ENCODE results near the gene EEF1AKMT3. TPM values are rescaled to one million over a fixed set of nuclear protein-coding genes. Genes with fewer than 3 reads are reported as not detected.

EEF1AKMT3 gene
- total RNA-seq, 1 donor = 1.7 TPM

GRCh38 chr12:57740656-57741412 is 31.6 kb upstream of the EEF1AKMT3 start:
- peaks cover 53% of the 10 kb centered on the region for H3K4me1 ChIP-seq (ENCODE audit: insufficient read depth, low read length)
- peak overlapping the region; percentile 59 for H3K4me3 ChIP-seq (ENCODE audit: low read length)
- no peaks in the 10 kb centered on the region for H3K9me3 ChIP-seq (ENCODE audit: low read depth, low read length)
- H3K27me3 ChIP-seq (ENCODE audit: insufficient read depth, low read length) = no peaks in the 10 kb centered on the region

- Histone ChIP-seq H3K9me3 (ENCODE audit: low read depth, low read length) (no peaks in the 10 kb centered on the region), H3K27me3 (ENCODE audit: insufficient read depth, low read length) (no peaks in the 10 kb centered on the region), H3K4me3 (ENCODE audit: low read length) (peak overlapping the region; percentile 59), H3K4me1 (ENCODE audit: insufficient read depth, low read length) (peaks cover 58% of the 10 kb centered on the region)
These were observed 31.0 kb upstream of the EEF1AKMT3 start for GRCh38 chr12:57741413-57741789.

- peak overlapping the region; percentile 59 for H3K4me3 ChIP-seq (ENCODE audit: low read length)
- no peaks in the 10 kb centered on the region for H3K27me3 ChIP-seq (ENCODE audit: insufficient read depth, low read length)
- peaks cover 58% of the 10 kb centered on the region for H3K4me1 ChIP-seq (ENCODE audit: insufficient read depth, low read length)
- no peaks in the 10 kb centered on the region for H3K9me3 ChIP-seq (ENCODE audit: low read depth, low read length)
These were observed 30.3 kb upstream of the EEF1AKMT3 start for GRCh38 chr12:57741844-57742738.

DNA sequence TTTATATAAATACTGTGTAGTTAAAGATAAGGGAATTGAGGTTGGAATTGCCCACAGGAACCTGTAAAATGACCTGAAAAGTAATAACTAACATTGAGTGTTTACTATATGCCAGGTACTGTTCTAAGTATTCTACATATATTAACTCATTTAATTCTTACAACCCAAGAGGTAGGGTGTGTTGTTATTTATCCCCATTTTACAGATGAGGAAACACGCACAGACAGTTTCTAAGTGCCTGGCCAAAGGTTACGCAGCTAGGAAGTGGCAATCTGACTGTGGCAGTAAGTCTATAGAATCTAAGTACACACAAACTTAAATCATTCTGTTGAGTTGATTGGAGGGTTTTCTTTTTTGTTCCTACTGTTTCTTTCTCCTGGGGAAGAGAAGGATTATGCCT is 28.6 kb upstream of the EEF1AKMT3 start:
- Histone ChIP-seq H3K9me3 (ENCODE audit: low read depth, low read length) (no peaks in the 10 kb centered on the region), H3K4me1 (ENCODE audit: insufficient read depth, low read length) (peaks cover 58% of the 10 kb centered on the region), H3K4me3 (ENCODE audit: low read length) (no peak overlapping the region), H3K27me3 (ENCODE audit: insufficient read depth, low read length) (no peaks in the 10 kb centered on the region)

- H3K9me3 ChIP-seq (ENCODE audit: low read depth, low read length) = no peaks in the 10 kb centered on the region
- H3K4me1 ChIP-seq (ENCODE audit: insufficient read depth, low read length) = peaks cover 54% of the 10 kb centered on the region
These were observed 28.1 kb upstream of the EEF1AKMT3 start for GRCh38 chr12:57744194-57744776.

GRCh38 chr12:57744777-57745484 is 27.5 kb upstream of the EEF1AKMT3 start, which contains the start of gene TSPAN31:
Gene TSPAN31, plus strand, starts transcription at chr12:57745039. Its CDS starts 116 bp downstream, at chr12:57745155.
- Histone ChIP-seq H3K4me1 (ENCODE audit: insufficient read depth, low read length) (peaks cover 48% of the 10 kb centered on the region), H3K9me3 (ENCODE audit: low read depth, low read length) (no peaks in the 10 kb centered on the region), H3K27me3 (ENCODE audit: insufficient read depth, low read length) (no peaks in the 10 kb centered on the region), H3K4me3 (ENCODE audit: low read length) (peak within 1 kb of the TSS; percentile 78)

More at GRCh38 chr12:57744194-57744776, 28.1 kb upstream of the EEF1AKMT3 start:
- H3K4me3 ChIP-seq (ENCODE audit: low read length) = peak overlapping the region; percentile 78
- no peaks in the 10 kb centered on the region for H3K27me3 ChIP-seq (ENCODE audit: insufficient read depth, low read length)

GRCh38 chr12:57745485-57745881 is 26.9 kb upstream of the EEF1AKMT3 start:
- H3K9me3 ChIP-seq (ENCODE audit: low read depth, low read length) = no peaks in the 10 kb centered on the region
- H3K27me3 ChIP-seq (ENCODE audit: insufficient read depth, low read length) = no peaks in the 10 kb centered on the region
- H3K4me1 ChIP-seq (ENCODE audit: insufficient read depth, low read length) = peaks cover 42% of the 10 kb centered on the region
- peak overlapping the region; percentile 78 for H3K4me3 ChIP-seq (ENCODE audit: low read length)

DNA sequence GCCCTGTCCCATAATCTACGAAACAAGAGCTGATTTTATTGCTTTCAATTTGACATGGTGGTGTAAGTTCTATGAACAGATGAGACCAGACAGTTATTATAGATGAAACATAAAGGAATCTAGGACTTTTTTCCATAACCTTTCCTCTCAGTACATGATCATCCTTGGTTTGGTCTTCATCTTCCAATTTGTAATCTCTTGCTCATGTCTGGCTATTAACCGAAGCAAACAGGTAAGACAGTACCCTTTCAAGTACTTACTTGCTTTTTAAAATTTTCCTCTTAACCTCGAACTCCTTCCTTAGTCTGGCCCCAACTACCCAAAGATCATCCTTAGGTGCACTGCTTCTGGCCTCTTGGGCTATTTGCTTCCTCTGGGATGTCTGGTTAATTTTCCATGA is 26.4 kb upstream of the EEF1AKMT3 start:
- Histone ChIP-seq H3K9me3 (ENCODE audit: low read depth, low read length) (no peaks in the 10 kb centered on the region), H3K4me3 (ENCODE audit: low read length) (no peak overlapping the region), H3K27me3 (ENCODE audit: insufficient read depth, low read length) (no peaks in the 10 kb centered on the region), H3K4me1 (ENCODE audit: insufficient read depth, low read length) (peaks cover 42% of the 10 kb centered on the region)

DNA sequence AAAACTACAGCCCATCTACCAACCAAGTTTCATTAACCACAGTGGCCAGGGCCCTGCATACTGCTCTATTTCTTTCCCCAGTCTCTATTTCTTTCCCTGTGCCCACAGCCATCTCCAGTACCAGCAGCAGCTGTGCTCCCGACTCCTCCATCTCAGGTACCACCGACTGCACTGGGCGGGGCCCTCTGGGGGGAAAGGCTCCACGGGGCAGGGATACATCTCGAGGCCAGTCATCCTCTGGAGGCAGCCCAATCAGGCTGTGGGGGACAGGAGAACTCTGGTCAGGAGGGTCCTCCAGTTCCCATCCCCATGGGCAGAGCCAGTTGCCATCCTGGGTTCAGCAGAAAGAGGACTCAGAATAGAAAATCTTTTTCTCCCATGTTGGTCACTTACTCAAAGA is 23.4 kb upstream of the EEF1AKMT3 start:
- H3K4me1 ChIP-seq (ENCODE audit: insufficient read depth, low read length) = peaks cover 50% of the 10 kb centered on the region

DNA sequence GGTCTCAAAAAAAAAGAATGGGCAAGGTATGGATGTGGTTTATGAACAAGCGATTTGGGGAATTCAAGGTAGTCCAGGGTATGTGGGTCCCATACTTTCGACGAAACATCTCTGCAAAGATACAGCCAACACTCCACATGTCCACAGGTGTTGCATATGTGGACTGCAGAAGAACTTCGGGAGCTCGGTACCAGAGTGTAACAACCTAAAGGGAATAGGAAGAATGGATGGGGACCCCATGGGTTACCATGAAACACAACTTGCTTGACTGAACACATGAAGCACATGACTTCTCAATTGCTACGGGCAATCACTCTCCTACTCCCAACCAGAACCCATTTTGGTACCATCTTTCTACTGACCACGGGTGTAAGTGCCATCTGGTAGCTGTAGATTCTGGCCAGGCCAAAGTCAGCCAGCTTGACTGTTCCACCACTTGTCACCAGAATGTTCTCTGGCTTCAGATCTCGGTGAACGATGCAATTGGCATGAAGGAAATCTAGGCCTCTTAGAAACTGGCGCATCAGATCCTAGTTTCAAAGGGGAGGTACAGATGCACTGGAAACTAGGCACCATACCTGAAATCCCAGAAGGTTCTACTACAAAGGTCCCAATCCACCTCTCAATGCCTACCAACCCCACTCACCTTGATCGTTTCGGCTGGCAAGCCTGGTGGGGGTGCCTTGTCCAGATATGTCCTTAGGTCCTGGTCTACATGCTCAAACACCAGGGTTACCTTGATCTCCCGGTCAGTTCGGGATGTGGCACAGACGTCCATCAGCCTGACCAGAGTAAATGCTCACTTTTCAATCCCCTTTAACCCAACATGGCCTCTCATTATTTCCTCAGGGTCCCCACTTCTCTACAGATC is 21.6 kb upstream of the EEF1AKMT3 start:
- Histone ChIP-seq H3K27me3 (ENCODE audit: insufficient read depth, low read length) (no peaks in the 10 kb centered on the region), H3K4me1 (ENCODE audit: insufficient read depth, low read length) (peaks cover 46% of the 10 kb centered on the region), H3K9me3 (ENCODE audit: low read depth, low read length) (no peaks in the 10 kb centered on the region), H3K4me3 (ENCODE audit: low read length) (peak overlapping the region; percentile 72)

More for the DNA sequence above, 23.4 kb upstream of the EEF1AKMT3 start:
- Histone ChIP-seq H3K4me3 (ENCODE audit: low read length) (no peak overlapping the region), H3K27me3 (ENCODE audit: insufficient read depth, low read length) (no peaks in the 10 kb centered on the region), H3K9me3 (ENCODE audit: low read depth, low read length) (no peaks in the 10 kb centered on the region)

DNA sequence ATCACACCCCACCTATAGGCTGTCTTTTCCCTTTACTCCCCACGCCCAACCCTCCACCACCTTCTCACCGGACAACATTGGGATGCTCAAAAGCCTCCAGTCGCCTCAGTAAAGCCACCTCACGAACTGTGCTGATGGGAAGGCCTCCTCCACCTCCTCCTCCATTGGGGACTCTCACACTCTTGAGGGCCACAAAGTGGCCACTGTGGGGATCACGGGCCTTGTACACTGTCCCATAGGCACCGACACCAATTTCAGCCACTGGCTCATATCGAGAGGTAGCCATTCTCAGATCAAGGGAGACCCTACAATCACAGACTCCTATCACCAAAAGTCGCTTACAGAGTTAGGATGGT is 21.0 kb upstream of the EEF1AKMT3 start:
- Histone ChIP-seq H3K4me1 (ENCODE audit: insufficient read depth, low read length) (peaks cover 47% of the 10 kb centered on the region), H3K4me3 (ENCODE audit: low read length) (peak overlapping the region; percentile 72), H3K27me3 (ENCODE audit: insufficient read depth, low read length) (no peaks in the 10 kb centered on the region), H3K9me3 (ENCODE audit: low read depth, low read length) (no peaks in the 10 kb centered on the region)

DNA sequence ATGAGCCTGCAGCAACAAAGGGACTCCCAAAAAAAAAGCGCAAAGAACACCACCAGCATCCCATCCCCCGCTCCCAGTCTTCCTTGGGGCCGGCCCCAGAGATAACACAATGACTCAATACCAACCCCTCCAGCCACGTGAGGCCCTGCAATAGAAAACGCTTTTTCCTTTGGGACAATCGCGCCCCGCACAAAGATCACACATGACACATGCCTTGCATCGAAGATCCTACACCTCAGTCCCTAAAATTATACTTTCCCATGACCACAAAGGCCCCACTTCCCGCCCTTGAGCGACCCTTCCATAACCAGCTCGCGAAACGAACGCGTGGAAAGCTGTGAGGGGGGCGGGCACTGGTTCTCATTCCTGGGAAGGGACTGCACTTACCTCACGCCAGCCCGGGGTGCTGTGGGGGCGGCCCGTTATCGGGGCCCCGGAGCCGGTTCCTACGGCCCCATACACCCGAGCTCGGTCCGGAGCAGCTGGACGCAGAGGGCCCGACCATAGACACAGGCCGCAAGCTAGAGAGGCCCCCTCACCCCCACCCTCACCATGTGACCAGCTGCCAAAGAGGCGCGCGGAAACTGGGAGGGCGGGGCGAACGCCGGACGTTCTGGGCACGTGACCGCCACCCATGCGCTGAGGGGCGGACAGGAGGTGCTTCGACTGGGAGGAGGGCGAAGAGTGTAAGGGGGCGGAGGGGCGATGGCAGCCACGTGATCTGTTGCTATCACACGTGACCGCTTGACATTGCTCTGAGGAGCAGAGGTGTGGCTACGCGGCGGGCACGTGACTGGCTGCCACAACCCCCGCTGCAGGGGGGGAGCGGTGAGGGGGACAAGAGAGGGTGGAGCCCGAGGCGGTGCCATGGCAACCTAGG is 20.4 kb upstream of the EEF1AKMT3 start, which contains the start of gene CDK4:
Gene CDK4 (minus strand): TSS at position 523 of the 880 bp plus-strand sequence. CDS start 593 bp downstream, outside the sequence.
- Histone ChIP-seq H3K4me1 (ENCODE audit: insufficient read depth, low read length) (peaks cover 53% of the 10 kb centered on the region), H3K9me3 (ENCODE audit: low read depth, low read length) (no peaks in the 10 kb centered on the region), H3K4me3 (ENCODE audit: low read length) (peak within 1 kb of the TSS; percentile 72), H3K27me3 (ENCODE audit: insufficient read depth, low read length) (no peaks in the 10 kb centered on the region)

- H3K4me1 ChIP-seq (ENCODE audit: insufficient read depth, low read length) = peaks cover 57% of the 10 kb centered on the region
- H3K9me3 ChIP-seq (ENCODE audit: low read depth, low read length) = no peaks in the 10 kb centered on the region
- no peaks in the 10 kb centered on the region for H3K27me3 ChIP-seq (ENCODE audit: insufficient read depth, low read length)
- H3K4me3 ChIP-seq (ENCODE audit: low read length) = peak overlapping the region; percentile 72
These were observed 19.8 kb upstream of the EEF1AKMT3 start for GRCh38 chr12:57752668-57753000.

All from mononuclear cell (primary cell).